HepG2 (cell line): ENCODE measurements around the gene MYLK2.

Source experiments
- ARID5B ChIP-seq: IDR thresholded peaks from 2 replicates; pipeline ENCODE4 v1.4.0; 2020; ENCODE audit warnings: mild to moderate bottlenecking, missing genetic modification reagents
- ATF7 ChIP-seq, 2 experiments: fragments of 450-650 bp in 1 of 2; sonication (generic) in 1 of 2; formaldehyde crosslinking in 1 of 2; IDR thresholded peaks; 2 replicates each; pipeline versions ENCODE4 v1.4.0 to v1.6.1; 2016 to 2020; ENCODE audit warnings: antibody characterized with exemption in 1 of 2, mild to moderate bottlenecking in 1 of 2, missing genetic modification reagents in 1 of 2
- EP300 ChIP-seq, 3 experiments: sonication (generic) in 1 of 3; formaldehyde crosslinking in 1 of 3; IDR thresholded peaks; 2 replicates each; pipeline versions ENCODE4 v1.5.1 to v1.6.1; 2011 to 2020; ENCODE audit warnings: low read depth in 2 of 3, low read length in 2 of 3, borderline replicate concordance in 1 of 3, improper control_type of control experiment in 1 of 3, mild to moderate bottlenecking in 1 of 3, missing genetic modification reagents in 1 of 3, moderate library complexity in 1 of 3
- EZH2 ChIP-seq: conservative IDR thresholded peaks from 2 replicates; pipeline ENCODE4 v1.6.1; 2012; ENCODE audit warnings: mild to moderate bottlenecking, low read depth, low read length, moderate library complexity
- NAIF1 ChIP-seq: sonication (generic); formaldehyde crosslinking; IDR thresholded peaks from 2 replicates; pipeline ENCODE4 v1.5.0; 2020; ENCODE audit warnings: mild to moderate bottlenecking, missing genetic modification reagents, borderline replicate concordance
- NR2C2 ChIP-seq: sonication (generic); formaldehyde crosslinking; IDR thresholded peaks from 2 replicates; pipeline ENCODE4 v1.4.0; 2020; ENCODE audit warnings: missing genetic modification reagents, mild to moderate bottlenecking, moderate library complexity, borderline replicate concordance
- POLR2A ChIP-seq, 2 experiments: IDR thresholded peaks; 2 replicates each; pipeline ENCODE4 v1.6.1; 2011; ENCODE audit warnings: low read depth in 2 of 2, low read length in 2 of 2, mild to moderate bottlenecking in 1 of 2, moderate library complexity in 1 of 2; ENCODE audit not compliant: insufficient read depth in 1 of 2
- POLR2AphosphoS5 ChIP-seq: IDR thresholded peaks from 2 replicates; pipeline ENCODE4 v1.6.1; 2012; ENCODE audit warnings: low read depth, low read length
- PRDM10 ChIP-seq: sonication (generic); formaldehyde crosslinking; IDR thresholded peaks from 2 replicates; pipeline ENCODE4 v1.4.0; 2020; ENCODE audit warnings: low read depth, missing genetic modification reagents
- RERE ChIP-seq: IDR thresholded peaks from 2 replicates; pipeline ENCODE4 v1.6.1; 2016; ENCODE audit warnings: low read depth, missing genetic modification reagents, missing compliant biosample characterization
- SOX13 ChIP-seq, 3 experiments: fragments of 450-650 bp in 1 of 3; sonication (generic) in 1 of 3; formaldehyde crosslinking in 1 of 3; IDR thresholded peaks in 2 of 3; conservative IDR thresholded peaks in 1 of 3; 2 replicates each; pipeline versions ENCODE4 v1.5.0 to v1.6.1; 2016 to 2020; ENCODE audit warnings: antibody characterized with exemption in 1 of 3, mild to moderate bottlenecking in 1 of 3, missing compliant biosample characterization in 1 of 3, missing genetic modification reagents in 1 of 3, moderate library complexity in 1 of 3
- ZNF510 ChIP-seq: sonication (generic); formaldehyde crosslinking; IDR thresholded peaks from 2 replicates; pipeline ENCODE4 v1.4.0; 2020; ENCODE audit warnings: low read depth, mild to moderate bottlenecking, missing genetic modification reagents
- TF ChIP-seq, protein P1 (sequence below): sonication (generic); formaldehyde crosslinking; IDR thresholded peaks from 2 replicates; pipeline ENCODE4 v1.5.0; 2020; ENCODE audit warnings: mild to moderate bottlenecking, missing genetic modification reagents, moderate library complexity

GRCh38 chr20:31811198-31811597 is 8.0 kb upstream of the MYLK2 start:
- TF ChIP-seq NR2C2 (CRISPR knock-in tag) (no peak), ZNF510 (no peak), ATF7 (IDR thresholded peaks at IDR 0.05) (no peak), ATF7 (CRISPR knock-in tag; IDR thresholded peaks at IDR 0.05) (no peak), ARID5B (CRISPR knock-in tag) (no peak), RERE (CRISPR knock-in tag) (no peak), POLR2AphosphoS5 (no peak), EP300 (IDR thresholded peaks at IDR 0.05; ENCODE audit: low read depth in 2 of 2, low read length in 2 of 2) (no peak), EP300 (CRISPR knock-in tag; IDR thresholded peaks at IDR 0.05; ENCODE audit: borderline replicate concordance) (no peak), POLR2A (IDR thresholded peaks at IDR 0.05; ENCODE audit: insufficient read depth in 1 of 2, low read depth in 2 of 2, low read length in 2 of 2) (no peak), PRDM10 (CRISPR knock-in tag) (no peak), EZH2 (no peak), NAIF1 (CRISPR knock-in tag) (no peak), SOX13 (IDR thresholded peaks at IDR 0.05) (no peak), SOX13 (CRISPR knock-in tag; conservative IDR thresholded peaks at IDR 0.05 in 1 of 2, IDR thresholded peaks at IDR 0.05 in 1 of 2) (no peak)
- TF ChIP-seq, protein P1, sequence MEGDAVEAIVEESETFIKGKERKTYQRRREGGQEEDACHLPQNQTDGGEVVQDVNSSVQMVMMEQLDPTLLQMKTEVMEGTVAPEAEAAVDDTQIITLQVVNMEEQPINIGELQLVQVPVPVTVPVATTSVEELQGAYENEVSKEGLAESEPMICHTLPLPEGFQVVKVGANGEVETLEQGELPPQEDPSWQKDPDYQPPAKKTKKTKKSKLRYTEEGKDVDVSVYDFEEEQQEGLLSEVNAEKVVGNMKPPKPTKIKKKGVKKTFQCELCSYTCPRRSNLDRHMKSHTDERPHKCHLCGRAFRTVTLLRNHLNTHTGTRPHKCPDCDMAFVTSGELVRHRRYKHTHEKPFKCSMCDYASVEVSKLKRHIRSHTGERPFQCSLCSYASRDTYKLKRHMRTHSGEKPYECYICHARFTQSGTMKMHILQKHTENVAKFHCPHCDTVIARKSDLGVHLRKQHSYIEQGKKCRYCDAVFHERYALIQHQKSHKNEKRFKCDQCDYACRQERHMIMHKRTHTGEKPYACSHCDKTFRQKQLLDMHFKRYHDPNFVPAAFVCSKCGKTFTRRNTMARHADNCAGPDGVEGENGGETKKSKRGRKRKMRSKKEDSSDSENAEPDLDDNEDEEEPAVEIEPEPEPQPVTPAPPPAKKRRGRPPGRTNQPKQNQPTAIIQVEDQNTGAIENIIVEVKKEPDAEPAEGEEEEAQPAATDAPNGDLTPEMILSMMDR (CRISPR knock-in tag): no peak
